NOMO-1 treated with DMSO at 0.1 percent for 48 hours (cell line): ENCODE data around the gene CYREN.
A peak's percentile ranks its signal among the peaks of the same experiment; 100 is the strongest.

Source experiments
- DNase-seq: peaks from one replicate; lab custom pipeline; 2025; ENCODE audit not compliant: unreplicated experiment; lab: John Stamatoyannopoulos, UW

Gene CYREN, protein sequence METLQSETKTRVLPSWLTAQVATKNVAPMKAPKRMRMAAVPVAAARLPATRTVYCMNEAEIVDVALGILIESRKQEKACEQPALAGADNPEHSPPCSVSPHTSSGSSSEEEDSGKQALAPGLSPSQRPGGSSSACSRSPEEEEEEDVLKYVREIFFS

DNA sequence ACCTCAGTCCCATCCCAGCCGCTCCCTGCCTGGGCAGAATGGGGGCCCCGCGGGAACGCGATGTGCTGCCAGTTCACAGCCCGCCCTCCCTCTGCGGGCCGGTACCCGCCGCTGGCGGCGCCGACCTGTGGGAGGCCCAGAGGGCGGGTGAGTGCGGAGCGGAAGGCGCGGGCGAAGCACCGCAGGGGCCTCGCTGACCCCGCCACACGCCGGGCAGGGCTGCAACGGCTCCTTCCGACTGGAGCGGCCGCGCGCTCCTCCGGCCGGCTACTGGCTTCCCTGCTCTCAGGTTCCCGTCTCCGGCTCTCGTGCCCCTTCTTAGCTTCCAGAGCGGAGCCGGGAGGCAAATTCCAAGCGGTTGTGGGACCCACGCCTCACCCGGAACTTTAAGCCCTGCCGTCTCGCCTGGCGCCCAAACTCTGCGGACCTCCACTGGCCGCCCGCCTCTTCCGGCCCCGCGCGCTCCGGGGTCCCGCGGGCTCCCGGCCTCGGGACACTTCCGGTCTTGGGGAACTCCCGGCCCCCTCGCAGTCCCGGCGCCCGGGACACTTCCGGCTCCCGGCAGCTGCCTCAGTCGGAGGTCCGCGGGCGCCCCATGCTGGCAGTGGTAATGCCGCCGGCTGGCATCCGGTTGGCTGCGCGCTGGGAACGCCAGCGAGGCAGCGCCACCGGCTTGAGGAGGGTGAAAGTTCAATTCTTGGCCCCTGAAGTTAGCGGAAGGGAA is at the start of gene CYREN:
Gene CYREN (minus strand): TSS at position 434 of the 724 bp plus-strand sequence. CDS start 1,785 bp downstream, outside the sequence.
- peak; percentile 77 for DNase-seq

DNA sequence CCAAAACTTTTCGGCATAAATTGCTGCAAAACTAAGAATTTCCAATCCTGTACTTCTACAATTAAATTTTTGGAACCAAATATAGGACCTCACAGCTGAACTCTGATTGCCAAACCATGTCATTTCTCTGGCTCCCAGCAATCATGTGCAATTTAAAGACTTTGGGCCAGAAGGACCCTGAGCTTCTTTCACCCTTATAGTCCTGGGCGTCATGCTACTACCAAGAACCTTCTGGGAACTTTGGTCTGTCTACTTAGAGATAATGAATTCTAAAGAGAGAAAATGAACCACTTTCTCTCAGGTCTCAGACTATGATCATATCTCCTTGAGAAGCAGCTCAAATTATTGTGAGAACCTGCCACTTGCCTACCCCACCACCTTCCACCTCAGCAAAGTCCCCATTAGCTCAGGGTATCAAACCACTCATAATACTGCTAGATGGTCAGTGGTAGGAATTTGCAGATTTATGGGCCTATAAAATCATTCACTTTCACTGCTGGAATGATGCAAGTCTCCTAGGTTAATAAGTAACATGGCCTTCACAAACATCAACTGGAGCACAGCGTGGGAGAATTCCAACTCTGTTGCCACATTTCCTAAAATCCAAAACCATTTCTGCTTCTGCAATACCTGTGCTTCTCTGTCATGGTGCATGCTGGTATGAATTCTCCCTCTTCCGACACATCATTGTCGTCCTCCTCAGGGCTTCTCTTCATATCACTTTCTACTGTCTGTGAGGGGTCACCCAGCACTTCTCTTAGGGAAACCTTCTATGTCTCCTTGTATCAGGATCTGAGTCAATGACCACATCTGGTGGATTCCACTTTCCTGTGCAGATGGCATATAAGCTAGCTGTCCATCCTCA is 47.4 kb upstream of the CYREN start:
- no peak for DNase-seq

DNA sequence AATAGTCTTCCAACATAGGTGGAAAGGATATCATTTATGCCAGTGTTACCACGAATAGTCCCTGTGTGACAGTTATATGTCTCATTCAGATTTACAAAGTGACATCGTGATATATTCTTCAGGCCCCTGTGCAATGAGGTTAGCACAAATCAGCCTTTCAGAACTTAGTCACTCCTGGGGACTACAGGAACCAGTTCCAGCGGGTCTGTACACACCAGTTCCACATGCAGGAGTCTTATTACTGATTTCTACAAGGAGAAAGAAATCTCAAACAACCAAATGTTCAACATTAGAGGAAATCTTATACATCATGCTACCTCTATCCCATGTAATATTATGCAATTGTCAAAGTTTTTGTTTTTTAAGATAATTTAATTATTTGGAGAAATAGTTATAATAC is 45.2 kb upstream of the CYREN start:
- no peak for DNase-seq

GRCh38 chr7:135215180-135215579 is 44.7 kb upstream of the CYREN start:
- DNase-seq, result no peak

- no peak for DNase-seq
These were observed 43.3 kb upstream of the CYREN start for GRCh38 chr7:135213831-135214230.

DNA sequence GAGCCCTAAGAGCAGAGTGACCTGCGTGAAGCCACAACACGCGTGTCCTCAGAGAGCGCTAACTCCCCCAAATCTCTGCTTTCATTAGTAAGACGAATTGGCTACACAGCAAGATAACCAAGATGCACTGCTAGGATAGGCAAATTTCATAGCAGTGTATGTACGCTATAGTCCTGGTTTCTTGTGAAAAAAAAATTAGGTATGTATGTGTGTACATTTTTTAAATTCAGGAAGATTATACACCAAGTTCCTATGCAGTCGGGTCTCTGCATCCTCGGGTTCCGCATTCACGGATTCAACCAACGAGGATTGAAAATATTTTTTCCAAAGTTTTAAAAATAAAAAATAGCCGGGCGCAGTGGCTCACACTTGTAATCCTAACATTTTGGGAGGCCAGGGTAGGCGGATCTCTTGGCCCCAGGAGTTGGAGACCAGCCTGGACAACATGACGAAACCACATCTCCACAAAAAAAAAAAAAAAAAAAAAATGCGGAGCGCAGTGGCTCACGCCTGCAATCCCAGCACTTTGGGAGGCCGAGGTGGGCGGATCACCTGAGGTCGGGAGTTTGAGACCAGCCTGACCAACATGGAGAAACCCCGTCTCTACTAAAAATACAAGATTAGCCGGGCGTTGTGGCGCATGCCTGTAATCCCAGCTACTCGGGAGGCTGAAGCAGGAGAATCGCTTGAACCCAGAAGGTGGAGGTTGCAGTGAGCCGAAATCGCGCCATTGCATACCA is 41.6 kb upstream of the CYREN start:
- DNase-seq, result peak; percentile 41

- DNase-seq, result peak; percentile 73
These were observed 40.9 kb upstream of the CYREN start, which contains the start of gene WDR91 for GRCh38 chr7:135211179-135211945. TSS of gene WDR91 (minus strand) at chr7:135211526. CDS start at chr7:135211502, 24 bp downstream.

GRCh38 chr7:135210888-135211178 is 40.3 kb upstream of the CYREN start:
- DNase-seq, result no peak

- peak; percentile 11 for DNase-seq
These were observed 38.8 kb upstream of the CYREN start for GRCh38 chr7:135209225-135209834.

- DNase-seq, result no peak
These were observed 37.7 kb upstream of the CYREN start for GRCh38 chr7:135208102-135208793.

GRCh38 chr7:135207406-135208101 is 37.0 kb upstream of the CYREN start:
- DNase-seq, result no peak

GRCh38 chr7:135206941-135207391 is 36.5 kb upstream of the CYREN start:
- DNase-seq, result peak; percentile 40

DNA sequence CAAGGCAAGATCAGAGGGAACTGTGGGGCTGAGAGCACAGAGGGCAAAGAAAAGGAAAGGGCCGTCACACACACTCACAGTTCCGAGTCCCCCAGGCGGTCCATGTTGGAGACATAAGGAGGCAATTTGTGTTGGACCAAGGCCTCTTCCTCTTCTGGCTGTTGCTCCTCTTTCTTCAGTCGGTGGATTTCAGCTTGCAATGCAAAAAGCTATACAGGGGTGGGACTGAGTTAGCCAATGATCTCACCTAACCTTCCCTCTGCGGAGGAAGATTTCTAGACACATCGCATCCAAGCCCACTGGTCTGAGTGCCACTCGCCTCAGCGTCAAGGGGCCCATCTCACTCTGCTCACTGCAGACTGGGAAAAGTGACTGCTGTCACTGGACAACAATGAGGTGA is 35.3 kb upstream of the CYREN start:
- no peak for DNase-seq

- DNase-seq, result no peak
These were observed 34.4 kb upstream of the CYREN start for GRCh38 chr7:135204876-135205275.

DNA sequence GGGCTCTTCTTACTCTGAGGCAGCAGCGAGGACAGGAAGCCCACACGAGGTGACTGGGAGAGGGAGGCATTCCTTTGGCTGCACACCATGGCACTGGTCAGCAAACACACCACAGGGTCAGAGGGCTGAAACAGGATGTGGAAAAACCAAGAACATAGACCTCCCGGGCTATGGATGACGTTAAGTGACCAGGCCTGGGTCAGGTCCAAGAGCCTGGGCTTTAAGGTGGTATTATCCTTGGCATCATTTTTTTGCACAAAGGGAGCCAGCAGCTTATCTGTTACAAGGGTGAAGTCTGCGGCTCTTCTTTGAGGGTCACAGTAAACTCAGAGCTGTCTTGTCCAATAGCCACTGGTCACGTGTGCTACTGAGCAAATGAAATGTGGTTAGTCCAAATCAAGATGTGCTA is 33.8 kb upstream of the CYREN start:
- DNase-seq, result no peak

GRCh38 chr7:135201350-135201749 is 30.8 kb upstream of the CYREN start:
- no peak for DNase-seq

DNA sequence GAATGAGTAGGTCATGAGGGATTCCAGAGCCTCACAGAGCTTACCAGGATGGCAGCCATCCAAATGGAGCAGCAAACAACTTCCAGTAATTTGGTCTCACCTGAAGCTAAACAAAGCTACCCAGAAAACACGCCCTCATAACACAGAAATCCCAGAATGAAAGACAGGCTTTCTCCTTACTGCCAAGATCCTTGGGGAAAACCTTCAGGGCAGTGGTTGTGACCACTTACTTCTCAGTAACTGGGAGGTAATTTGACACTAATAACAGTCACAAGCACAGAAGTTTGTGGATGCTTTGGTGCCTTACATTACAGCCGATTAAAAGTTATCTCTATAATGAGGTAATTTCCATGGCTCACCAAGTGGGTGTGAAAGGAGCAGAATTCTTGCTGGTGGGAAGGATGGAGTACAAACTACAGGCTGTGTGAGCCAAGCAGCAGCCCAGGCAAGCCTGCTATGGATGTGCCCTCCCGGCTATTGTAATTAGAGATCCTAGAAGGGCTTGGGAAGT is 30.4 kb upstream of the CYREN start:
- no peak for DNase-seq

GRCh38 chr7:135199439-135199838 is 28.9 kb upstream of the CYREN start:
- DNase-seq, result no peak
